GM23338 (cell line): Measurements from ENCODE around the gene SCNN1B.

ENCODE experiments used
- CREB1 ChIP-seq: fragments of 250-450 bp; sonication (Bioruptor Pico); IDR thresholded peaks from 2 replicates; pipeline ENCODE4 v1.5.0; 2020; ENCODE audit warnings: low read depth, mild to moderate bottlenecking, moderate library complexity
- EZH2 ChIP-seq: fragments of 200-600 bp; sonication (generic); IDR thresholded peaks from one replicate; pipeline ENCODE4 v1.8.0; 2017; ENCODE audit warnings: antibody characterized with exemption, mild to moderate bottlenecking, low read depth; ENCODE audit not compliant: unreplicated experiment
- EZH2phosphoT487 ChIP-seq: fragments of 200-600 bp; sonication (generic); IDR thresholded peaks from one replicate; pipeline ENCODE4 v1.8.1; 2018; ENCODE audit warnings: antibody characterized with exemption; ENCODE audit not compliant: unreplicated experiment
- JUNB ChIP-seq: IDR thresholded peaks from one replicate; pipeline ENCODE4 v1.6.1; 2016; ENCODE audit warnings: antibody characterized with exemption; ENCODE audit not compliant: unreplicated experiment
- NANOG ChIP-seq: IDR thresholded peaks from 2 replicates; pipeline ENCODE4 v1.6.1; 2016; ENCODE audit warnings: antibody characterized with exemption, borderline replicate concordance
- POLR2AphosphoS5 ChIP-seq: IDR thresholded peaks from 2 replicates; pipeline ENCODE4 v1.6.1; 2016; ENCODE audit warnings: antibody characterized with exemption, low read depth
- STAT1 ChIP-seq: IDR thresholded peaks from one replicate; pipeline ENCODE4 v1.6.1; 2016; ENCODE audit warnings: antibody characterized with exemption; ENCODE audit not compliant: unreplicated experiment
- ZNF114 ChIP-seq: fragments of 250-450 bp; sonication (Bioruptor Pico); IDR thresholded peaks from 2 replicates; pipeline ENCODE4 v1.5.0; 2020; ENCODE audit warnings: mild to moderate bottlenecking, moderate library complexity
- TF ChIP-seq, protein P1 (sequence below), 2 experiments: fragments of 200-600 bp in 1 of 2; sonication (generic) in 1 of 2; conservative IDR thresholded peaks; 2 replicates each; pipeline versions ENCODE4 v1.5.1 to v1.6.1; 2016 to 2017; ENCODE audit warnings: antibody characterized with exemption in 2 of 2, low read depth in 2 of 2, mild to moderate bottlenecking in 2 of 2, moderate library complexity in 1 of 2
- TF ChIP-seq, protein P2 (sequence below): IDR thresholded peaks from one replicate; pipeline ENCODE4 v1.6.1; 2018; ENCODE audit warnings: antibody characterized with exemption; ENCODE audit not compliant: unreplicated experiment
- TF ChIP-seq, protein P3 (sequence below): IDR thresholded peaks from 2 replicates; pipeline ENCODE4 v1.6.1; 2016; ENCODE audit warnings: antibody characterized with exemption

DNA sequence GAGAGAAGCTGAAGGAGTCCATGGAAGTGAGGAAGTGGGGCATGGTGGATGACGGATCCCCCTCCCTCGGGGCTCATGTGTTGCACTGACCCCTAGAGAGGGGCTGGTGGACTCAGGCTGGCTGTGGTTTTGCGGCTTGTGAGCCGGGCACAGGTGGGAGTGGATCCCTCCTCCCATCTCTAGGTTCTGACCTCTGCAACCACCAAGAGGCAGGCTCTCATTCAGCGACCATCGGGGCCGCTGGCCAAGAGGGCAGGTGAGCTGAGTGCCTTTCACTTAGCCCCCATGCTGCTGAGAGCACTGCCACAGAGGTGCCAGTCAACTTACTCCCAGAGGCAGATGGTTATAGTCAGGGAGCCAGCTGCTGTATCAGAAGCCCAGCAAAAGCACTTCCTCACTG, 67.3 kb downstream of the SCNN1B start:
- no peak for TF ChIP-seq EZH2
- TF ChIP-seq, protein P1, sequence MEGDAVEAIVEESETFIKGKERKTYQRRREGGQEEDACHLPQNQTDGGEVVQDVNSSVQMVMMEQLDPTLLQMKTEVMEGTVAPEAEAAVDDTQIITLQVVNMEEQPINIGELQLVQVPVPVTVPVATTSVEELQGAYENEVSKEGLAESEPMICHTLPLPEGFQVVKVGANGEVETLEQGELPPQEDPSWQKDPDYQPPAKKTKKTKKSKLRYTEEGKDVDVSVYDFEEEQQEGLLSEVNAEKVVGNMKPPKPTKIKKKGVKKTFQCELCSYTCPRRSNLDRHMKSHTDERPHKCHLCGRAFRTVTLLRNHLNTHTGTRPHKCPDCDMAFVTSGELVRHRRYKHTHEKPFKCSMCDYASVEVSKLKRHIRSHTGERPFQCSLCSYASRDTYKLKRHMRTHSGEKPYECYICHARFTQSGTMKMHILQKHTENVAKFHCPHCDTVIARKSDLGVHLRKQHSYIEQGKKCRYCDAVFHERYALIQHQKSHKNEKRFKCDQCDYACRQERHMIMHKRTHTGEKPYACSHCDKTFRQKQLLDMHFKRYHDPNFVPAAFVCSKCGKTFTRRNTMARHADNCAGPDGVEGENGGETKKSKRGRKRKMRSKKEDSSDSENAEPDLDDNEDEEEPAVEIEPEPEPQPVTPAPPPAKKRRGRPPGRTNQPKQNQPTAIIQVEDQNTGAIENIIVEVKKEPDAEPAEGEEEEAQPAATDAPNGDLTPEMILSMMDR (conservative IDR thresholded peaks at IDR 0.05; ENCODE audit: low read depth in 2 of 2) = no peak
- TF ChIP-seq CREB1 = no peak
- no peak for TF ChIP-seq EZH2phosphoT487
- no peak for TF ChIP-seq POLR2AphosphoS5
- no peak for TF ChIP-seq JUNB
- TF ChIP-seq ZNF114 (CRISPR knock-in tag) = no peak
- TF ChIP-seq, protein P2, sequence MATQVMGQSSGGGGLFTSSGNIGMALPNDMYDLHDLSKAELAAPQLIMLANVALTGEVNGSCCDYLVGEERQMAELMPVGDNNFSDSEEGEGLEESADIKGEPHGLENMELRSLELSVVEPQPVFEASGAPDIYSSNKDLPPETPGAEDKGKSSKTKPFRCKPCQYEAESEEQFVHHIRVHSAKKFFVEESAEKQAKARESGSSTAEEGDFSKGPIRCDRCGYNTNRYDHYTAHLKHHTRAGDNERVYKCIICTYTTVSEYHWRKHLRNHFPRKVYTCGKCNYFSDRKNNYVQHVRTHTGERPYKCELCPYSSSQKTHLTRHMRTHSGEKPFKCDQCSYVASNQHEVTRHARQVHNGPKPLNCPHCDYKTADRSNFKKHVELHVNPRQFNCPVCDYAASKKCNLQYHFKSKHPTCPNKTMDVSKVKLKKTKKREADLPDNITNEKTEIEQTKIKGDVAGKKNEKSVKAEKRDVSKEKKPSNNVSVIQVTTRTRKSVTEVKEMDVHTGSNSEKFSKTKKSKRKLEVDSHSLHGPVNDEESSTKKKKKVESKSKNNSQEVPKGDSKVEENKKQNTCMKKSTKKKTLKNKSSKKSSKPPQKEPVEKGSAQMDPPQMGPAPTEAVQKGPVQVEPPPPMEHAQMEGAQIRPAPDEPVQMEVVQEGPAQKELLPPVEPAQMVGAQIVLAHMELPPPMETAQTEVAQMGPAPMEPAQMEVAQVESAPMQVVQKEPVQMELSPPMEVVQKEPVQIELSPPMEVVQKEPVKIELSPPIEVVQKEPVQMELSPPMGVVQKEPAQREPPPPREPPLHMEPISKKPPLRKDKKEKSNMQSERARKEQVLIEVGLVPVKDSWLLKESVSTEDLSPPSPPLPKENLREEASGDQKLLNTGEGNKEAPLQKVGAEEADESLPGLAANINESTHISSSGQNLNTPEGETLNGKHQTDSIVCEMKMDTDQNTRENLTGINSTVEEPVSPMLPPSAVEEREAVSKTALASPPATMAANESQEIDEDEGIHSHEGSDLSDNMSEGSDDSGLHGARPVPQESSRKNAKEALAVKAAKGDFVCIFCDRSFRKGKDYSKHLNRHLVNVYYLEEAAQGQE = no peak
- no peak for TF ChIP-seq NANOG
- TF ChIP-seq, protein P3, sequence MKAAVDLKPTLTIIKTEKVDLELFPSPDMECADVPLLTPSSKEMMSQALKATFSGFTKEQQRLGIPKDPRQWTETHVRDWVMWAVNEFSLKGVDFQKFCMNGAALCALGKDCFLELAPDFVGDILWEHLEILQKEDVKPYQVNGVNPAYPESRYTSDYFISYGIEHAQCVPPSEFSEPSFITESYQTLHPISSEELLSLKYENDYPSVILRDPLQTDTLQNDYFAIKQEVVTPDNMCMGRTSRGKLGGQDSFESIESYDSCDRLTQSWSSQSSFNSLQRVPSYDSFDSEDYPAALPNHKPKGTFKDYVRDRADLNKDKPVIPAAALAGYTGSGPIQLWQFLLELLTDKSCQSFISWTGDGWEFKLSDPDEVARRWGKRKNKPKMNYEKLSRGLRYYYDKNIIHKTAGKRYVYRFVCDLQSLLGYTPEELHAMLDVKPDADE = no peak
- TF ChIP-seq STAT1 = no peak
